Panc1 (cell line): ENCODE measurements around the gene SH2D3C. TPM values are rescaled to one million over a fixed set of nuclear protein-coding genes. Genes with fewer than 3 reads are reported as not detected.

Experiments
- ATAC-seq: fragments of 200-7000 bp; cut with Tn5 transposase; 2 replicates; pipeline ENCODE4 v1.9.1; 2020; ENCODE audit warnings: mild to moderate bottlenecking, moderate library complexity
- BruUV-seq: library from RNA; stranded (reverse); fragments of 400-500 nt; replicated peaks from 2 replicates; lab custom pipeline; 2021; lab: Mats Ljungman, UMichigan
- CTCF ChIA-PET: fragments of 300-600 bp; sonication (Branson Sonifier 250); formaldehyde crosslinking; loops from one replicate; lab custom pipeline; 2022; ENCODE audit warnings: antibody characterized with exemption; lab: Charles Lee
- POLR2A ChIA-PET: fragments of 300-600 bp; sonication (Branson Sonifier 250); formaldehyde crosslinking; loops from one replicate; lab custom pipeline; 2022; ENCODE audit warnings: antibody characterized with exemption; lab: Charles Lee
- DNase-seq: peaks from one replicate; pipeline ENCODE4 v3.0.0-alpha.2; 2010; ENCODE audit warnings: low read depth, low spot score
- H3K27ac ChIP-seq: 2 replicates; pipeline ENCODE4 v1.5.1; 2011; ENCODE audit warnings: mild to moderate bottlenecking, low read length, inconsistent platforms
- H3K27me3 ChIP-seq: fragments of 200-500 bp; sonication (Bioruptor generic); 2 replicates; pipeline ENCODE4 v1.6.0; 2014; ENCODE audit warnings: low read length, inconsistent platforms; ENCODE audit not compliant: control insufficient read depth, insufficient read depth
- H3K36me3 ChIP-seq: fragments of 200-500 bp; sonication (Bioruptor generic); 2 replicates; pipeline ENCODE4 v1.5.1; 2014; ENCODE audit warnings: inconsistent platforms, mild to moderate bottlenecking, low read length, moderate library complexity; ENCODE audit not compliant: control insufficient read depth, insufficient read depth
- H3K4me1 ChIP-seq: 2 replicates; pipeline ENCODE4 v1.5.1; 2011; ENCODE audit warnings: inconsistent platforms, mild to moderate bottlenecking, low read length, moderate library complexity; ENCODE audit not compliant: control insufficient read depth, insufficient read depth
- H3K4me3 ChIP-seq, 2 experiments: 2 replicates each; pipeline ENCODE4 v1.5.1; 2011 to 2012; ENCODE audit warnings: low read depth in 2 of 2, low read length in 2 of 2, mild to moderate bottlenecking in 2 of 2, inconsistent platforms in 1 of 2, moderate library complexity in 1 of 2
- H3K9me3 ChIP-seq: fragments of 200-500 bp; sonication (Bioruptor generic); 2 replicates; pipeline ENCODE4 v1.5.1; 2014; ENCODE audit warnings: low read depth, mild to moderate bottlenecking, inconsistent platforms, low read length, moderate library complexity; ENCODE audit not compliant: control insufficient read depth, insufficient read depth
- POLR2AphosphoS5 ChIP-seq: IDR thresholded peaks from 2 replicates; pipeline ENCODE4 v1.6.1; 2012; ENCODE audit warnings: mild to moderate bottlenecking, low read depth, low read length, moderate library complexity
- SIN3A ChIP-seq: IDR thresholded peaks from 2 replicates; pipeline ENCODE4 v1.6.1; 2012; ENCODE audit warnings: low read depth, mild to moderate bottlenecking, low read length, moderate library complexity, borderline replicate concordance; ENCODE audit not compliant: insufficient read depth
- TCF7L2 ChIP-seq: IDR thresholded peaks from 2 replicates; pipeline ENCODE4 v1.6.1; 2011; ENCODE audit warnings: mild to moderate bottlenecking, low read depth, low read length, inconsistent platforms
- in situ Hi-C: cut with HindIII; loops from 2 replicates; pipeline ENCODE4 v1.10.0; 2016; ENCODE audit warnings: low sequenced_read_pairs, low pct_unique_long_range_greater_than_20kb
- intact Hi-C: fragments of 100-400 bp; cut with micrococcal nuclease; formaldehyde crosslinking; loops from one replicate; pipeline ENCODE4 v1.10.0; 2022; ENCODE audit not compliant: unreplicated experiment
- total RNA-seq: library from RNA; stranded (reverse); gene quantifications from one replicate; pipeline ENCODE4 v1.2.1, GENCODE V29; 2021; ENCODE audit not compliant: unreplicated experiment
- TF ChIP-seq, protein P1 (sequence below), 2 experiments: IDR thresholded peaks; 2 replicates each; pipeline ENCODE4 v1.6.1; 2011 to 2012; ENCODE audit warnings: low read depth in 2 of 2, control low read depth in 1 of 2, low read length in 1 of 2, mild to moderate bottlenecking in 1 of 2, moderate library complexity in 1 of 2; ENCODE audit not compliant: insufficient read depth in 1 of 2
- TF ChIP-seq, protein P2 (sequence below): fragments of 450-650 bp; IDR thresholded peaks from 2 replicates; pipeline ENCODE4 v1.5.1; 2017; ENCODE audit warnings: mild to moderate bottlenecking

SH2D3C gene
- total RNA-seq, 1 experiment from 2014 or later, result 0.49 TPM

GRCh38 chr9:127771570-127772189 lies 6.8 kb downstream of the SH2D3C start:
- in situ Hi-C loops, result no loop called here
- Histone ChIP-seq H3K27me3 (no peaks in the 10 kb centered on the region), H3K27ac (no peak overlapping the region), H3K4me1 (no peaks in the 10 kb centered on the region), H3K4me3 (peak overlapping the region; percentile 41 to 59), H3K9me3 (no peaks in the 10 kb centered on the region), H3K36me3 (no peaks in the 10 kb centered on the region)
- TF ChIP-seq POLR2AphosphoS5 (no peak), TCF7L2 (no peak), SIN3A (no peak)
- TF ChIP-seq, protein P1, sequence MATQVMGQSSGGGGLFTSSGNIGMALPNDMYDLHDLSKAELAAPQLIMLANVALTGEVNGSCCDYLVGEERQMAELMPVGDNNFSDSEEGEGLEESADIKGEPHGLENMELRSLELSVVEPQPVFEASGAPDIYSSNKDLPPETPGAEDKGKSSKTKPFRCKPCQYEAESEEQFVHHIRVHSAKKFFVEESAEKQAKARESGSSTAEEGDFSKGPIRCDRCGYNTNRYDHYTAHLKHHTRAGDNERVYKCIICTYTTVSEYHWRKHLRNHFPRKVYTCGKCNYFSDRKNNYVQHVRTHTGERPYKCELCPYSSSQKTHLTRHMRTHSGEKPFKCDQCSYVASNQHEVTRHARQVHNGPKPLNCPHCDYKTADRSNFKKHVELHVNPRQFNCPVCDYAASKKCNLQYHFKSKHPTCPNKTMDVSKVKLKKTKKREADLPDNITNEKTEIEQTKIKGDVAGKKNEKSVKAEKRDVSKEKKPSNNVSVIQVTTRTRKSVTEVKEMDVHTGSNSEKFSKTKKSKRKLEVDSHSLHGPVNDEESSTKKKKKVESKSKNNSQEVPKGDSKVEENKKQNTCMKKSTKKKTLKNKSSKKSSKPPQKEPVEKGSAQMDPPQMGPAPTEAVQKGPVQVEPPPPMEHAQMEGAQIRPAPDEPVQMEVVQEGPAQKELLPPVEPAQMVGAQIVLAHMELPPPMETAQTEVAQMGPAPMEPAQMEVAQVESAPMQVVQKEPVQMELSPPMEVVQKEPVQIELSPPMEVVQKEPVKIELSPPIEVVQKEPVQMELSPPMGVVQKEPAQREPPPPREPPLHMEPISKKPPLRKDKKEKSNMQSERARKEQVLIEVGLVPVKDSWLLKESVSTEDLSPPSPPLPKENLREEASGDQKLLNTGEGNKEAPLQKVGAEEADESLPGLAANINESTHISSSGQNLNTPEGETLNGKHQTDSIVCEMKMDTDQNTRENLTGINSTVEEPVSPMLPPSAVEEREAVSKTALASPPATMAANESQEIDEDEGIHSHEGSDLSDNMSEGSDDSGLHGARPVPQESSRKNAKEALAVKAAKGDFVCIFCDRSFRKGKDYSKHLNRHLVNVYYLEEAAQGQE (IDR thresholded peaks at IDR 0.05; ENCODE audit: insufficient read depth in 1 of 2, low read depth in 2 of 2, low read length in 1 of 2), result no peak
- TF ChIP-seq, protein P2, sequence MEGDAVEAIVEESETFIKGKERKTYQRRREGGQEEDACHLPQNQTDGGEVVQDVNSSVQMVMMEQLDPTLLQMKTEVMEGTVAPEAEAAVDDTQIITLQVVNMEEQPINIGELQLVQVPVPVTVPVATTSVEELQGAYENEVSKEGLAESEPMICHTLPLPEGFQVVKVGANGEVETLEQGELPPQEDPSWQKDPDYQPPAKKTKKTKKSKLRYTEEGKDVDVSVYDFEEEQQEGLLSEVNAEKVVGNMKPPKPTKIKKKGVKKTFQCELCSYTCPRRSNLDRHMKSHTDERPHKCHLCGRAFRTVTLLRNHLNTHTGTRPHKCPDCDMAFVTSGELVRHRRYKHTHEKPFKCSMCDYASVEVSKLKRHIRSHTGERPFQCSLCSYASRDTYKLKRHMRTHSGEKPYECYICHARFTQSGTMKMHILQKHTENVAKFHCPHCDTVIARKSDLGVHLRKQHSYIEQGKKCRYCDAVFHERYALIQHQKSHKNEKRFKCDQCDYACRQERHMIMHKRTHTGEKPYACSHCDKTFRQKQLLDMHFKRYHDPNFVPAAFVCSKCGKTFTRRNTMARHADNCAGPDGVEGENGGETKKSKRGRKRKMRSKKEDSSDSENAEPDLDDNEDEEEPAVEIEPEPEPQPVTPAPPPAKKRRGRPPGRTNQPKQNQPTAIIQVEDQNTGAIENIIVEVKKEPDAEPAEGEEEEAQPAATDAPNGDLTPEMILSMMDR, result no peak
- ATAC-seq (no peak), DNase-seq (no peak)
- POLR2A ChIA-PET, result interaction anchor here (0.5 to 0.7 kb wide), 2 partner anchors 154 to 482 kb away, joined by 3 to 5 read pairs; no protein-coding TSS in a partner anchor
- intact Hi-C loops, result no loop called here
- CTCF ChIA-PET, result interaction anchor here (0.6 to 1.2 kb wide), 3 partner anchors 16 to 37 kb away, joined by 3 to 4 read pairs (median 4); partner anchors contain the start of gene TOR2A
- BruUV-seq, result no TSS peak

DNA sequence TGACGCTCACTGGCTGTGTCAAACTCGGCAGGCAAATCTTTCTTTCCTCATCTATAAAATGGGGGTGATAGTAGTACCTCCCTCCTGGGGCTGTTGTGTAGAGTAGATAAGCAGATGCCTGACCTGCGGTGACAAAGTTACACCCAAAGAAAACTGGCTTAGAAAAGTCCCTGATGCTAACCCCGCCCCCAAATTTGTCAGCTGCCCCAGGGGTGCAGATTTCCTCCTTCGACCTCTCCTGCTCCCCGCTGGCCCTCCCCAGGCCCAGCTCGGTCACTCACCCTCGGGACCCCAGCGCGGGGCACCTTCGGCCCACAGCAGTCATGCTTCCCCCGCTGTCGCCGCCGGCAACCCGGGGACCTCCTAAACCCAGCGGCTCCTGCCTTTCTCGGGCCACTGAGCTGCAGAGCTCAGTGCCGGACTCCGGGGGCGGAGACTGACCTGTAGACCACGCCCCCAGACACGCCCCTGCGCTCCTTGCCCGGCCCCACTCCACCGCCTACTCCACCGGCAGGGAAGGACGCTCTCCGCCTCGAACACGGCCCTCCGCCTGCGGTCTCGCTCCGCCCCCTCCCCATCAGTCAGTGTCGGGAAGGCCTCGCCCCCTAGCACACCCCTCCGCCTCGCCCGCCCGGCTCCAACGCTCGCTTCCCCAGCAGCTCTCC lies 7.4 kb downstream of the SH2D3C start:
- no peaks in the 10 kb centered on the region for H3K9me3 ChIP-seq
- in situ Hi-C loops (no loop called here), intact Hi-C loops (no loop called here)
- no peaks in the 10 kb centered on the region for H3K36me3 ChIP-seq
- peak overlapping the region; percentile 41 to 59 for H3K4me3 ChIP-seq
- H3K27me3 ChIP-seq, result no peaks in the 10 kb centered on the region
- DNase-seq (peak; percentile 69), ATAC-seq (peak; percentile 98)
- no peak for TF ChIP-seq TCF7L2
- no peak for TF ChIP-seq SIN3A
- TF ChIP-seq, protein P1 (IDR thresholded peaks at IDR 0.05; ENCODE audit: insufficient read depth in 1 of 2, low read depth in 2 of 2, low read length in 1 of 2), result no peak
- TF ChIP-seq, protein P2, result no peak
- TF ChIP-seq POLR2AphosphoS5, result no peak
- CTCF ChIA-PET, result interaction anchor here (0.6 to 0.8 kb wide), 2 partner anchors 15 to 36 kb away, joined by 4 read pairs; partner anchors contain the start of gene TOR2A
- no TSS peak for BruUV-seq
- no peak overlapping the region for H3K27ac ChIP-seq
- POLR2A ChIA-PET, result interaction anchor here (0.5 to 0.7 kb wide), 4 partner anchors 20 to 482 kb away, joined by 3 to 5 read pairs (median 4); no protein-coding TSS in a partner anchor
- H3K4me1 ChIP-seq, result no peaks in the 10 kb centered on the region
